ENCODE measurements around the gene RIPK4. TPM values are rescaled to one million over a fixed set of nuclear protein-coding genes. Genes with fewer than 3 reads are reported as not detected.
A peak's percentile ranks its signal among the peaks of the same experiment; 100 is the strongest.

Gene RIPK4
- total and polyA plus RNA-seq, 2 of the 13 experiments (the other 11 are each of a cell fraction or from before 2014, with no cell fraction given) = 3.1 to 4.9 TPM

DNA sequence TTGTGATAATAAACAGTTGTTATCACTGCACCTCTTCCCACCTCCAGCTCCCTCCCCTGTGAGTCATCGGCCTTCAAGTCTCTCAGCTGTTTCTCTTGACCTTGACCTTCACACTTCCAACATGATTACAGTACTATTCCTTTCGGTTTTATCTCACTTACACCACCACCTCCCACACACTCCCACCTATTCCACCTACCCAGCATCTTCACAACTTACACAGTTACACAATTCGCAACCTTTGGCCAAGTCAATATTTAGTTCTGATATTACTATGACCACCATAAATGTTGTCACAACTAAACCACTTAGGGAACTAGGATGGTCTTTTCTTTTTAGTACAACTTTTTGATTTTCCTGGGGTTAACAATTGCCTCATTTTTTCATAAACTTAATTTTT is 60.2 kb downstream of the RIPK4 start (continued):
- TF ChIP-seq, protein P1, sequence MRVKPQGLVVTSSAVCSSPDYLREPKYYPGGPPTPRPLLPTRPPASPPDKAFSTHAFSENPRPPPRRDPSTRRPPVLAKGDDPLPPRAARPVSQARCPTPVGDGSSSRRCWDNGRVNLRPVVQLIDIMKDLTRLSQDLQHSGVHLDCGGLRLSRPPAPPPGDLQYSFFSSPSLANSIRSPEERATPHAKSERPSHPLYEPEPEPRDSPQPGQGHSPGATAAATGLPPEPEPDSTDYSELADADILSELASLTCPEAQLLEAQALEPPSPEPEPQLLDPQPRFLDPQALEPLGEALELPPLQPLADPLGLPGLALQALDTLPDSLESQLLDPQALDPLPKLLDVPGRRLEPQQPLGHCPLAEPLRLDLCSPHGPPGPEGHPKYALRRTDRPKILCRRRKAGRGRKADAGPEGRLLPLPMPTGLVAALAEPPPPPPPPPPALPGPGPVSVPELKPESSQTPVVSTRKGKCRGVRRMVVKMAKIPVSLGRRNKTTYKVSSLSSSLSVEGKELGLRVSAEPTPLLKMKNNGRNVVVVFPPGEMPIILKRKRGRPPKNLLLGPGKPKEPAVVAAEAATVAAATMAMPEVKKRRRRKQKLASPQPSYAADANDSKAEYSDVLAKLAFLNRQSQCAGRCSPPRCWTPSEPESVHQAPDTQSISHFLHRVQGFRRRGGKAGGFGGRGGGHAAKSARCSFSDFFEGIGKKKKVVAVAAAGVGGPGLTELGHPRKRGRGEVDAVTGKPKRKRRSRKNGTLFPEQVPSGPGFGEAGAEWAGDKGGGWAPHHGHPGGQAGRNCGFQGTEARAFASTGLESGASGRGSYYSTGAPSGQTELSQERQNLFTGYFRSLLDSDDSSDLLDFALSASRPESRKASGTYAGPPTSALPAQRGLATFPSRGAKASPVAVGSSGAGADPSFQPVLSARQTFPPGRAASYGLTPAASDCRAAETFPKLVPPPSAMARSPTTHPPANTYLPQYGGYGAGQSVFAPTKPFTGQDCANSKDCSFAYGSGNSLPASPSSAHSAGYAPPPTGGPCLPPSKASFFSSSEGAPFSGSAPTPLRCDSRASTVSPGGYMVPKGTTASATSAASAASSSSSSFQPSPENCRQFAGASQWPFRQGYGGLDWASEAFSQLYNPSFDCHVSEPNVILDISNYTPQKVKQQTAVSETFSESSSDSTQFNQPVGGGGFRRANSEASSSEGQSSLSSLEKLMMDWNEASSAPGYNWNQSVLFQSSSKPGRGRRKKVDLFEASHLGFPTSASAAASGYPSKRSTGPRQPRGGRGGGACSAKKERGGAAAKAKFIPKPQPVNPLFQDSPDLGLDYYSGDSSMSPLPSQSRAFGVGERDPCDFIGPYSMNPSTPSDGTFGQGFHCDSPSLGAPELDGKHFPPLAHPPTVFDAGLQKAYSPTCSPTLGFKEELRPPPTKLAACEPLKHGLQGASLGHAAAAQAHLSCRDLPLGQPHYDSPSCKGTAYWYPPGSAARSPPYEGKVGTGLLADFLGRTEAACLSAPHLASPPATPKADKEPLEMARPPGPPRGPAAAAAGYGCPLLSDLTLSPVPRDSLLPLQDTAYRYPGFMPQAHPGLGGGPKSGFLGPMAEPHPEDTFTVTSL (CRISPR knock-in tag; IDR thresholded peaks at IDR 0.05; ENCODE audit: borderline replicate concordance) = peak; percentile 24; the same call in 1 of the 2 replicates
- TF ChIP-seq, protein P2, sequence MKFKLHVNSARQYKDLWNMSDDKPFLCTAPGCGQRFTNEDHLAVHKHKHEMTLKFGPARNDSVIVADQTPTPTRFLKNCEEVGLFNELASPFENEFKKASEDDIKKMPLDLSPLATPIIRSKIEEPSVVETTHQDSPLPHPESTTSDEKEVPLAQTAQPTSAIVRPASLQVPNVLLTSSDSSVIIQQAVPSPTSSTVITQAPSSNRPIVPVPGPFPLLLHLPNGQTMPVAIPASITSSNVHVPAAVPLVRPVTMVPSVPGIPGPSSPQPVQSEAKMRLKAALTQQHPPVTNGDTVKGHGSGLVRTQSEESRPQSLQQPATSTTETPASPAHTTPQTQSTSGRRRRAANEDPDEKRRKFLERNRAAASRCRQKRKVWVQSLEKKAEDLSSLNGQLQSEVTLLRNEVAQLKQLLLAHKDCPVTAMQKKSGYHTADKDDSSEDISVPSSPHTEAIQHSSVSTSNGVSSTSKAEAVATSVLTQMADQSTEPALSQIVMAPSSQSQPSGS (CRISPR knock-in tag; IDR thresholded peaks at IDR 0.05) = 0 out of 2 replicates have a peak, but pooled peaks have one; percentile 32
- TF ChIP-seq, protein P3, sequence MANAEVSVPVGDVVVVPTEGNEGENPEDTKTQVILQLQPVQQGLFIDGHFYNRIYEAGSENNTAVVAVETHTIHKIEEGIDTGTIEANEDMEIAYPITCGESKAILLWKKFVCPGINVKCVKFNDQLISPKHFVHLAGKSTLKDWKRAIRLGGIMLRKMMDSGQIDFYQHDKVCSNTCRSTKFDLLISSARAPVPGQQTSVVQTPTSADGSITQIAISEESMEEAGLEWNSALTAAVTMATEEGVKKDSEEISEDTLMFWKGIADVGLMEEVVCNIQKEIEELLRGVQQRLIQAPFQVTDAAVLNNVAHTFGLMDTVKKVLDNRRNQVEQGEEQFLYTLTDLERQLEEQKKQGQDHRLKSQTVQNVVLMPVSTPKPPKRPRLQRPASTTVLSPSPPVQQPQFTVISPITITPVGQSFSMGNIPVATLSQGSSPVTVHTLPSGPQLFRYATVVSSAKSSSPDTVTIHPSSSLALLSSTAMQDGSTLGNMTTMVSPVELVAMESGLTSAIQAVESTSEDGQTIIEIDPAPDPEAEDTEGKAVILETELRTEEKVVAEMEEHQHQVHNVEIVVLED (CRISPR knock-in tag; IDR thresholded peaks at IDR 0.05; ENCODE audit: borderline replicate concordance) = no peak
- TF ChIP-seq CBX2 (IDR thresholded peaks at IDR 0.05; ENCODE audit: low read depth, low read length) = no peak
- TF ChIP-seq CBX2 (CRISPR knock-in tag; IDR thresholded peaks at IDR 0.05; ENCODE audit: low read depth) = no peak
- TF ChIP-seq CC2D1A (CRISPR knock-in tag; IDR thresholded peaks at IDR 0.05) = no peak
- no peak for TF ChIP-seq HNRNPUL1 (IDR thresholded peaks at IDR 0.05; ENCODE audit: low read depth, low read length)
- TF ChIP-seq, protein P4, sequence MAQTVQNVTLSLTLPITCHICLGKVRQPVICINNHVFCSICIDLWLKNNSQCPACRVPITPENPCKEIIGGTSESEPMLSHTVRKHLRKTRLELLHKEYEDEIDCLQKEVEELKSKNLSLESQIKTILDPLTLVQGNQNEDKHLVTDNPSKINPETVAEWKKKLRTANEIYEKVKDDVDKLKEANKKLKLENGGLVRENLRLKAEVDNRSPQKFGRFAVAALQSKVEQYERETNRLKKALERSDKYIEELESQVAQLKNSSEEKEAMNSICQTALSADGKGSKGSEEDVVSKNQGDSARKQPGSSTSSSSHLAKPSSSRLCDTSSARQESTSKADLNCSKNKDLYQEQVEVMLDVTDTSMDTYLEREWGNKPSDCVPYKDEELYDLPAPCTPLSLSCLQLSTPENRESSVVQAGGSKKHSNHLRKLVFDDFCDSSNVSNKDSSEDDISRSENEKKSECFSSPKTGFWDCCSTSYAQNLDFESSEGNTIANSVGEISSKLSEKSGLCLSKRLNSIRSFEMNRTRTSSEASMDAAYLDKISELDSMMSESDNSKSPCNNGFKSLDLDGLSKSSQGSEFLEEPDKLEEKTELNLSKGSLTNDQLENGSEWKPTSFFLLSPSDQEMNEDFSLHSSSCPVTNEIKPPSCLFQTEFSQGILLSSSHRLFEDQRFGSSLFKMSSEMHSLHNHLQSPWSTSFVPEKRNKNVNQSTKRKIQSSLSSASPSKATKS (CRISPR knock-in tag; IDR thresholded peaks at IDR 0.05) = no peak
- TF ChIP-seq CEBPB (IDR thresholded peaks at IDR 0.05; ENCODE audit: borderline replicate concordance, low read depth, low read length) = peak; percentile 93
- TF ChIP-seq, protein P5, sequence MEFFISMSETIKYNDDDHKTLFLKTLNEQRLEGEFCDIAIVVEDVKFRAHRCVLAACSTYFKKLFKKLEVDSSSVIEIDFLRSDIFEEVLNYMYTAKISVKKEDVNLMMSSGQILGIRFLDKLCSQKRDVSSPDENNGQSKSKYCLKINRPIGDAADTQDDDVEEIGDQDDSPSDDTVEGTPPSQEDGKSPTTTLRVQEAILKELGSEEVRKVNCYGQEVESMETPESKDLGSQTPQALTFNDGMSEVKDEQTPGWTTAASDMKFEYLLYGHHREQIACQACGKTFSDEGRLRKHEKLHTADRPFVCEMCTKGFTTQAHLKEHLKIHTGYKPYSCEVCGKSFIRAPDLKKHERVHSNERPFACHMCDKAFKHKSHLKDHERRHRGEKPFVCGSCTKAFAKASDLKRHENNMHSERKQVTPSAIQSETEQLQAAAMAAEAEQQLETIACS (CRISPR knock-in tag; IDR thresholded peaks at IDR 0.05) = no peak
- no peak for TF ChIP-seq ONECUT2 (CRISPR knock-in tag; IDR thresholded peaks at IDR 0.05)
- TF ChIP-seq SRY (CRISPR knock-in tag; IDR thresholded peaks at IDR 0.05) = no peak
- TF ChIP-seq, protein P6, sequence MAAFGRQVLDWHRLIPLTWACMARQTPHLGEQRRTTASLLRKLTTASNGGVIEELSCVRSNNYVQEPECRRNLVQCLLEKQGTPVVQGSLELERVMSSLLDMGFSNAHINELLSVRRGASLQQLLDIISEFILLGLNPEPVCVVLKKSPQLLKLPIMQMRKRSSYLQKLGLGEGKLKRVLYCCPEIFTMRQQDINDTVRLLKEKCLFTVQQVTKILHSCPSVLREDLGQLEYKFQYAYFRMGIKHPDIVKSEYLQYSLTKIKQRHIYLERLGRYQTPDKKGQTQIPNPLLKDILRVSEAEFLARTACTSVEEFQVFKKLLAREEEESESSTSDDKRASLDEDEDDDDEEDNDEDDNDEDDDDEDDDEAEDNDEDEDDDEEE (CRISPR knock-in tag; IDR thresholded peaks at IDR 0.05) = no peak
- TF ChIP-seq TRIM24 (CRISPR knock-in tag; IDR thresholded peaks at IDR 0.05) = peak; percentile 80; the same call in 1 of the 2 replicates
- peak; percentile 70; the same call in 1 of the 2 replicates for TF ChIP-seq NR2C2 (CRISPR knock-in tag; IDR thresholded peaks at IDR 0.05; ENCODE audit: borderline replicate concordance)
- TF ChIP-seq ZNF792 (CRISPR knock-in tag; IDR thresholded peaks at IDR 0.05) = no peak
- TF ChIP-seq RCOR2 (CRISPR knock-in tag; IDR thresholded peaks at IDR 0.05) = peak; percentile 25; the same call in 1 of the 2 replicates
